GM21717 (cell line): ENCODE data around the gene ZNF782.
"Not testable (repeated sequence)": the region's sequence is repeated elsewhere in the genome, so short reads cannot be mapped to it uniquely, and the experiment has no call there.

ENCODE experiments used
- ATAC-seq: cut with Tn5 transposase; IDR thresholded peaks from one replicate; pipeline ENCODE4 v1.9.1; 2021; ENCODE audit warnings: mild to moderate bottlenecking, moderate library complexity; ENCODE audit not compliant: unreplicated experiment

The ZNF782 gene

GRCh38 chr9:96853781-96854650 lies at the start of gene ZNF782:
TSS of gene ZNF782 (minus strand) at chr9:96854514. CDS start at chr9:96851961, 2,553 bp downstream.
- peak; percentile 86 for ATAC-seq

GRCh38 chr9:96900010-96900409 lies 45.7 kb upstream of the ZNF782 start:
- not testable (repeated sequence) for ATAC-seq

DNA sequence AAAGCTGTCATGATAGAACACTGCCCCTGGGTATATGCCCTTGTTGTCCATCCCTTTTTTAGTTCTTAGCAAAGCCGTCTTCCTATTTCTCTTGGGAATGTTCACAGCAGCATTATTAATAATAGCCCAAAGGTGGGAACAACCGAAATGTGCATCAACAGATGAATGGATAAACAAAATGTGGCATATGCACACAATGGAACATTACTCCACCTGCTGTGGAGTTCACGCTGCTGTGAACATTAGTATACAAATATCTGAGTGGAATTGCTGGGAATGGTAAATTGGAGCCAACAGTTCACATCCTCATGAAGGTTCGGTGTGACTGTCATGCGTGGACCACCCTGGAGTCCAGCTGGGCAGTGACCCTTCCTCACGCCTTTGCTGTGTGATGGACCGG lies 37.8 kb upstream of the ZNF782 start:
- no peak for ATAC-seq

DNA sequence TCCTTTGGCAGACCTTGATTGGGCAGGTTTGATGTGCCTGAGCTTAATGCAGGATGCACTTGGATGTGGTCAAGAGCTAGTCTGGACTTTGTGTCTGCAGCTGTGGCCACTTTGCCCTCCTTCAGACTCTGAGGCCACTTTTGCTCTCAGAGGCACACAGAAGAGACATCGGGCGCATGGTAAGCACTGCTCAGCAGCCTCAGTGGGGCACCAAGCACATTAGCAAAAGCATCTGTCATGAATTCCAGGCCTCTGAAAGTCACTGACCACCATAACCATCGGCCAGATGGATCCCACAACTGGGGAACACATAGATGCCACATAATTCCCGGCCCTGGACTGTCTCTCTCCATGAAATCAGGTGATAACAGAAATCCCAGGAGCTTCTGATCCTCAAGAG lies 34.3 kb upstream of the ZNF782 start:
- no peak for ATAC-seq

GRCh38 chr9:96885424-96885823 lies 31.1 kb upstream of the ZNF782 start:
- ATAC-seq: no peak

- ATAC-seq: no peak
Measured at GRCh38 chr9:96884443-96884842, 30.1 kb upstream of the ZNF782 start.

- no peak for ATAC-seq
Measured at GRCh38 chr9:96883922-96884321, 29.6 kb upstream of the ZNF782 start.

GRCh38 chr9:96877269-96877668 lies 23.0 kb upstream of the ZNF782 start:
- ATAC-seq: no peak

GRCh38 chr9:96875461-96876142 lies 21.3 kb upstream of the ZNF782 start:
- peak; percentile 46 for ATAC-seq

DNA sequence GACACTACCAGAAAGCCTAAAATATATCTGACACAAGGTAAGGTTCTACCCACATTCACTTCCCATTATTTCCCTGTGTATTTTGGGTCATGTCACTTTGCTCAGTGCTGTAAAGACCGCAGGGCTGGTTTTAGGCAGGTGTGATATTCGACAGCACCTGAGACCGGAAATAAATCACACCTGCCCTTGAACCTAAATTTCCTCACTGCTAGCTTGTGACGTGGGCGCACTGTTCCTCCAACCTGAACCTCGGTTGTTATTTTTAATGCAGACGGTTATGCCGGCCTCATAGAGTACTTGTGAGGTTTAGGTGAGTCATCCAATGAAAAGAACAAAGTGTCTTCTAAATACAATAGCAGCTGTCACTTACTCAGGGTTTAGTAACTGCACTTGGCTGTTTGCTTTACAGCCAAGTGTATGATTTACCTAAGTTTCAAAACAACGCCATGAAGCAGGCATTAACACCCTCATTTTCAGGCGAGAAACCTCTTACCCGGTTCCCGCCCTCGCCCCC lies 20.7 kb upstream of the ZNF782 start:
- ATAC-seq: peak; percentile 54

- no peak for ATAC-seq
Measured at GRCh38 chr9:96874201-96874785, 20.0 kb upstream of the ZNF782 start.

GRCh38 chr9:96871176-96871575 lies 16.9 kb upstream of the ZNF782 start:
- no peak for ATAC-seq

DNA sequence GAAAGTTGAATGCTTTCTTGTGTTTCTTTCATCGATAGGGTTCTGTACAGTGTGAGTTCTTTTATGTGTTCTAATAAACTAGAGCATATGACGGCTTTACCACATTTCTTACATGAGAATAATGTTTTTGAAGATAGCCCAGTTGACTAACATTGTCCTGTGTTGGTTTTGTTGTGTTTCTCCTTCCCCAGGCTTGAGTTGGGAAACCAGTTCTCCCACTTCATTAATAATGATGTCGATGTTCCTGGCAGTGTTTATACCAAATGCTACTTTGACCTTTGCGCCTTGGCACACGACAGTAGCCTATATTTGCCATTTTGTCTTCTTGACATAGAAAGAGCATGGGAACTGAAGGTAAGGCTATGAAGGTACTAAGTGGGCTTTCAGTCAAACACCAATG lies 14.4 kb upstream of the ZNF782 start:
- ATAC-seq: no peak

DNA sequence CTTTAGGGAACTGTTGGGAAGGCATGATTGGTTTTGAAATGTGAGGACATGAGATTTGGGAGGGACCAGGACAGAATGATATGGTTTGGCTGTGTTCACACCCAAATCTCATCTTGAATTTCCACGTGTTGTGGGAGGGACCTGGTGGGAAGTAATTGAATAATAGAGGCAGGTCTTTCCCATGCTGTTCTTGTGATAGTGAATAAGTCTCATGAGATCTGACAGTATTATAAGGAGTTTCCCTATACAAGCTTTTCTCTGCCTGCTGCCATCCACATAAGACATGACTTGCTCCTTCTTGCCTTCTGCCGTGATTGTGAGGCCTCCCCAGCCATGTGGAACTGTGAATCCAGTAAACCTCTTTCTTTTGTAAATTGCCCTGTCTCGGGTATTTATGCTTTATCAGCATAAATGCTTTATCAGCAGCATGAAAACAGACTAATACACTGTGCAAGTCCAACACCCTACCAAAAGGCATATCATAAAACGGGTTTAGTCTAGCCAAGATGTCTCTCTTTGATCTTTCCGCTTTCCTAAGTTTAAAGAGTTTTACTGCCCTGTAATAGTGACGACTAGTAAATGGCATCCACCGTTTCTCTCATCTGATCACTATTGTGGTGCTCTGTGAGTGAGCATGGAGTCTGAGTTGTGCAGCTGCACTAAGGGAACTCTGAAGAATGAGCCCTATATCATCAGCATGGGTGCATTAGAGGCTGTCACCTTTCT lies 12.9 kb upstream of the ZNF782 start:
- ATAC-seq: no peak

GRCh38 chr9:96865240-96865639 lies 10.9 kb upstream of the ZNF782 start:
- not testable (repeated sequence) for ATAC-seq

GRCh38 chr9:96859461-96860198 lies 5.3 kb upstream of the ZNF782 start:
- ATAC-seq: no peak

GRCh38 chr9:96858670-96859069 lies 4.4 kb upstream of the ZNF782 start:
- no peak for ATAC-seq

DNA sequence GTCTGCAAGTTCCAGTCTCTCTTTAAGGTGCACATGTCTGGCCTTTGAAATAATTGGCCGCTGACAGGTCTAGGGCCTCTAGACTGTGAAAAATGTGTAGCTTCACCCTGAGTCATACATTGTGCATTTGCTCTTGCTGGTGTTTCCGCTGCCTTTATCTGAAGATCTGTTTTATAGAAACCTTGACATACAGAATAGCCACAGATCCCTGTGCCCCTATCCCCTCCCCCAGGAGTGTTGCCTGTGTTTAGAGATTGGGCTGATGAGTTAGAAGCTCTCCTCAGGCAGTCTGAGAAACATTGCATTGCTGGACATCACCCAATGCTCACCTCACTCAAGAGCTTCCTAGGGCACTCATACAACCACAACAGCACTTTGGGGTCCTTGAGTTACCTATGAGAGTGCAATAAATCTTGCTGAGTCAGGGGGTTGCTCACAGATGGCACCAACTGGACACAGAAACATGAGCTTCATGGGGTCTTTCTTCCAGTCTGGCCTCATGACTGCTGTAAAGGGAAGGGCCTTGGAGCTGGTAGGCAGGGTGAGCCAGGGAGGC lies 3.8 kb upstream of the ZNF782 start:
- ATAC-seq: no peak

GRCh38 chr9:96856363-96857286 lies 2.3 kb upstream of the ZNF782 start:
- no peak for ATAC-seq
